Hepatocyte (in vitro differentiated cells): ENCODE data around the gene KLHL24. TPM values are rescaled to one million over a fixed set of nuclear protein-coding genes. Genes with fewer than 3 reads are reported as not detected.
"Not testable (repeated sequence)": the region's sequence is repeated elsewhere in the genome, so short reads cannot be mapped to it uniquely, and the experiment has no call there.

Experiments
- DNase-seq: peaks from one replicate; pipeline ENCODE4 v3.0.0-alpha.2; 2016; ENCODE audit warnings: low spot score
- H2AFZ ChIP-seq: fragments of 200-600 bp; sonication (generic); 2 replicates; pipeline ENCODE4 v1.6.0; 2016; ENCODE audit warnings: antibody characterized with exemption, mild to moderate bottlenecking
- H3K27ac ChIP-seq: fragments of 200-600 bp; sonication (generic); 2 replicates; pipeline ENCODE4 v1.5.1; 2016; ENCODE audit warnings: mild to moderate bottlenecking
- H3K27me3 ChIP-seq: fragments of 200-600 bp; sonication (generic); 2 replicates; pipeline ENCODE4 v1.6.1; 2016
- H3K36me3 ChIP-seq: fragments of 200-600 bp; sonication (generic); replicated peaks from 2 replicates; pipeline ENCODE4 v1.5.1; 2016; ENCODE audit warnings: low read depth; ENCODE audit not compliant: insufficient read depth
- H3K4me1 ChIP-seq: fragments of 200-600 bp; sonication (generic); 2 replicates; pipeline ENCODE4 v1.5.1; 2016; ENCODE audit warnings: mild to moderate bottlenecking, moderate library complexity; ENCODE audit not compliant: insufficient read depth
- H3K4me2 ChIP-seq: fragments of 200-600 bp; sonication (generic); 2 replicates; pipeline ENCODE4 v1.6.0; 2016
- H3K4me3 ChIP-seq: fragments of 200-600 bp; sonication (generic); 2 replicates; pipeline ENCODE4 v1.5.1; 2016; ENCODE audit warnings: mild to moderate bottlenecking
- H3K79me2 ChIP-seq: fragments of 200-600 bp; sonication (generic); 2 replicates; pipeline ENCODE4 v1.6.0; 2017; ENCODE audit warnings: mild to moderate bottlenecking
- H3K9me2 ChIP-seq: fragments of 200-600 bp; sonication (generic); replicated peaks from 2 replicates; pipeline ENCODE4 v1.6.0; 2017; ENCODE audit warnings: mild to moderate bottlenecking; ENCODE audit not compliant: insufficient read depth
- H3K9me3 ChIP-seq: fragments of 200-600 bp; sonication (generic); 2 replicates; pipeline ENCODE4 v1.5.1; 2016; ENCODE audit warnings: low read depth, mild to moderate bottlenecking
- H4K20me1 ChIP-seq: fragments of 200-600 bp; sonication (generic); 2 replicates; pipeline ENCODE4 v1.6.0; 2016; ENCODE audit warnings: mild to moderate bottlenecking; ENCODE audit not compliant: insufficient read depth, poor library complexity, severe bottlenecking
- CTCF ChIP-seq: fragments of 200-600 bp; sonication (generic); IDR thresholded peaks from 2 replicates; pipeline ENCODE4 v1.5.1; 2016; ENCODE audit warnings: antibody characterized with exemption, mild to moderate bottlenecking; ENCODE audit not compliant: poor library complexity
- EZH2 ChIP-seq: fragments of 200-600 bp; sonication (generic); IDR thresholded peaks from 2 replicates; pipeline ENCODE4 v1.6.1; 2016; ENCODE audit warnings: antibody characterized with exemption, mild to moderate bottlenecking, borderline replicate concordance
- EZH2phosphoT487 ChIP-seq: fragments of 200-600 bp; sonication (generic); IDR thresholded peaks from one replicate; pipeline ENCODE4 v1.6.1; 2018; ENCODE audit warnings: antibody characterized with exemption, mild to moderate bottlenecking, low read depth, moderate library complexity; ENCODE audit not compliant: unreplicated experiment, severe bottlenecking
- WGBS: methylation state at CpG from one replicate; pipeline ENCODE4 v1.1.6; 2016; ENCODE audit warnings: low lambda C conversion rate; ENCODE audit errors: missing lambda C conversion rate; 5-methylcytosine and 5-hydroxymethylcytosine counted together
- polyA plus RNA-seq: library from polyadenylated mRNA; unstranded; fragments of >200 nt; fragmentation: Nextera tagmentation; extraction: Ambion mirVana; gene quantifications from 2 replicates; pipeline ENCODE4 v1.2.1, GENCODE V29; 2016
- total RNA-seq: library from RNA; depleted of rRNA; stranded (reverse); fragments of >200 nt; gene quantifications from 2 replicates; pipeline ENCODE4 v1.2.3, GENCODE V29; 2014

The KLHL24 gene
- total and polyA plus RNA-seq, 2 experiments from 2014 or later, result 29.6 to 107 TPM

- Histone ChIP-seq H3K36me3 (no peaks in the 10 kb centered on the region), H3K79me2 (peaks cover 29% of the 10 kb centered on the region), H3K4me1 (peaks cover 13% of the 10 kb centered on the region), H4K20me1 (peaks cover 25% of the 10 kb centered on the region), H3K4me3 (no peak overlapping the region), H3K4me2 (peak overlapping the region; percentile 84), H3K9me3 (no peaks in the 10 kb centered on the region), H3K9me2 (no peaks in the 10 kb centered on the region), H3K27me3 (no peaks in the 10 kb centered on the region), H3K27ac (peak overlapping the region; percentile 98), H2AFZ (peak overlapping the region; percentile 100)
- WGBS, result 87% methylated on average over 16 of the region's 16 CpGs
- no peak for DNase-seq
- TF ChIP-seq CTCF (no peak), EZH2 (no peak), EZH2phosphoT487 (no peak)
Measured at GRCh38 chr3:183634707-183635106, 716 bp upstream of the KLHL24 start.

- Histone ChIP-seq H3K4me1 (peaks cover 13% of the 10 kb centered on the region), H3K4me3 (peak overlapping the region; percentile 94), H3K4me2 (peak overlapping the region; percentile 84), H2AFZ (peak overlapping the region; percentile 100), H3K79me2 (peaks cover 33% of the 10 kb centered on the region), H3K36me3 (no peaks in the 10 kb centered on the region), H4K20me1 (peaks cover 28% of the 10 kb centered on the region), H3K27ac (peak overlapping the region; percentile 98), H3K9me3 (no peaks in the 10 kb centered on the region), H3K9me2 (no peaks in the 10 kb centered on the region), H3K27me3 (no peaks in the 10 kb centered on the region)
- 8% methylated on average over 9 of the region's 9 CpGs for WGBS
- TF ChIP-seq EZH2phosphoT487, result no peak
- DNase-seq, result no peak
Measured at GRCh38 chr3:183635107-183635430, 354 bp upstream of the KLHL24 start.

GRCh38 chr3:183636221-183637105 lies 1.0 kb downstream of the KLHL24 start:
- peak; percentile 96 for DNase-seq
- no peaks in the 10 kb centered on the region for H3K27me3 ChIP-seq
- WGBS, result 1% methylated on average over 70 of the region's 84 CpGs
- H3K79me2 ChIP-seq, result peaks cover 47% of the 10 kb centered on the region
- peak overlapping the region; percentile 94 for H3K4me3 ChIP-seq
- H3K9me3 ChIP-seq, result no peaks in the 10 kb centered on the region
- peaks cover 42% of the 10 kb centered on the region for H4K20me1 ChIP-seq
- peaks cover 13% of the 10 kb centered on the region for H3K4me1 ChIP-seq
- no peaks in the 10 kb centered on the region for H3K36me3 ChIP-seq
- H3K9me2 ChIP-seq, result no peaks in the 10 kb centered on the region
- H3K27ac ChIP-seq, result peak overlapping the region; percentile 98
- H2AFZ ChIP-seq, result peak overlapping the region; percentile 90
- TF ChIP-seq EZH2 (no peak), CTCF (no peak), EZH2phosphoT487 (no peak)
- H3K4me2 ChIP-seq, result peak overlapping the region; percentile 82

- WGBS, result 36% methylated on average over 6 of the region's 6 CpGs
- Histone ChIP-seq H3K4me3 (peak overlapping the region; percentile 94), H3K9me3 (no peaks in the 10 kb centered on the region), H3K4me2 (peak overlapping the region; percentile 82), H4K20me1 (peaks cover 48% of the 10 kb centered on the region), H3K27me3 (no peaks in the 10 kb centered on the region), H3K27ac (peak overlapping the region; percentile 98), H3K36me3 (no peaks in the 10 kb centered on the region), H2AFZ (peak overlapping the region; percentile 15), H3K9me2 (no peaks in the 10 kb centered on the region), H3K4me1 (peaks cover 13% of the 10 kb centered on the region), H3K79me2 (peaks cover 53% of the 10 kb centered on the region)
- no peak for DNase-seq
- no peak for TF ChIP-seq EZH2phosphoT487
- no peak for TF ChIP-seq CTCF
- no peak for TF ChIP-seq EZH2
Measured at GRCh38 chr3:183637106-183637486, 1.7 kb downstream of the KLHL24 start.

- not testable (repeated sequence) for DNase-seq, H3K9me3 ChIP-seq, H3K4me3 ChIP-seq, H2AFZ ChIP-seq, H3K36me3 ChIP-seq, H3K27me3 ChIP-seq, H3K9me2 ChIP-seq
- peaks cover 52% of the 10 kb centered on the region for H4K20me1 ChIP-seq
- H3K27ac ChIP-seq, result peak overlapping the region; percentile 98
- peaks cover 58% of the 10 kb centered on the region for H3K79me2 ChIP-seq
- H3K4me2 ChIP-seq, result peak overlapping the region; percentile 82
- WGBS, result 90% methylated on average over 14 of the region's 14 CpGs
- H3K4me1 ChIP-seq, result peaks cover 13% of the 10 kb centered on the region
Measured at GRCh38 chr3:183637633-183638032, 2.2 kb downstream of the KLHL24 start.
